Adipose tissue (tissue), 3 donors: ENCODE results near the gene YAP1. TPM values are rescaled to one million over a fixed set of nuclear protein-coding genes. Genes with fewer than 3 reads are reported as not detected.

Experiments used
- H3K27ac ChIP-seq: one replicate; pipeline ENCODE4 v1.5.1; 2013; ENCODE audit warnings: low read depth, low read length
- WGBS, 3 donors: extraction: QIAGEN DNeasy Blood & Tissue Kit; methylation state at CpG; one replicate each; pipeline ENCODE4 v1.1.7; 2013; 5-methylcytosine and 5-hydroxymethylcytosine counted together
- polyA plus RNA-seq, 3 donors: library from polyadenylated mRNA; stranded (reverse); fragments of 200-250 nt; gene quantifications; one replicate each; pipeline ENCODE4 v1.2.3, GENCODE V29; 2013
- donor health status: healthy with polysubstance abuse.
- donor health status: Bipolar disorder and iron deficiency.
- donor health status: healthy.

YAP1 gene
- polyA plus RNA-seq, 3 donors: 10.8 to 53.1 (median 36.2) TPM

GRCh38 chr11:102114032-102114431 is 3.8 kb downstream of the YAP1 start:
- H3K27ac ChIP-seq: no peak overlapping the region

GRCh38 chr11:102115557-102115956 is 5.3 kb downstream of the YAP1 start:
- H3K27ac ChIP-seq: no peak overlapping the region

More at GRCh38 chr11:102114032-102114431, 3.8 kb downstream of the YAP1 start:
- WGBS, 3 donors: 70 to 85% (median 78%) methylated on average over 4 of the region's 4 CpGs

DNA sequence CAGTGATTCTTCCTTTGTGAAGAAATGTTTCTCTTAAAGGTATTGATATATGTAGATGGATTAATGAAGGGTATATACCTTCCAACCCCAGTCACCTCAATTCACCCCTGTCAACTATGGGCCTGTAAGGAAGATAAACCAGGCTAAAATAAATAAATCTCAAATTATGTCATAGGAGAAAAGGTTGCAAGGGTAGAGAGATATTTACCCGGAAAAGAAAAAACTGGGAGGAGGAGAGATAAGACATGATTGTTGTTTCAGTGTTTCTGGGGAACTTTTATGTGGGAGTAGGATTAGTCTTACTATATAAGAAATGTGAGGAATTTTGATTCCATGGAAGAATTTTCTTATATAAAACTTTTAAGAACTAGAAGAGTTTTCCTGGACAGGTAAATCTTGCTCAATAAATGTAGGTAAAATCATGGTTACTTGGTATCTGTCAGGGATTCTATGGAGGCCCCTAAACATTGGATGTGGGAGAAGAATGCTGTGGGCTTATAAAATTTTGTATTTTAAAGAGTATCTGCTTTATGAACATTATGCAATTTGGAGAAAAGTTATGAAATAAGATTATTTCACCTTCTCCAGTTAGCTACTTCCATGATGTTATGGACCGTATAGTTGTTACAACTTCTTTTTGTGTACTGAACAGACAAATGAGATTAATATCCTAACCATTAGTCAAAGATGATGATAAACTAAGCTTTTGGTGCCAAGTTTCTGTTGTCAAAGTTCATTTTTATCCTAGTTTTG is 6.4 kb downstream of the YAP1 start:
- 39 to 56% (median 42%) methylated on average over 2 of the region's 2 CpGs for WGBS, 3 donors
- H3K27ac ChIP-seq: no peak overlapping the region

DNA sequence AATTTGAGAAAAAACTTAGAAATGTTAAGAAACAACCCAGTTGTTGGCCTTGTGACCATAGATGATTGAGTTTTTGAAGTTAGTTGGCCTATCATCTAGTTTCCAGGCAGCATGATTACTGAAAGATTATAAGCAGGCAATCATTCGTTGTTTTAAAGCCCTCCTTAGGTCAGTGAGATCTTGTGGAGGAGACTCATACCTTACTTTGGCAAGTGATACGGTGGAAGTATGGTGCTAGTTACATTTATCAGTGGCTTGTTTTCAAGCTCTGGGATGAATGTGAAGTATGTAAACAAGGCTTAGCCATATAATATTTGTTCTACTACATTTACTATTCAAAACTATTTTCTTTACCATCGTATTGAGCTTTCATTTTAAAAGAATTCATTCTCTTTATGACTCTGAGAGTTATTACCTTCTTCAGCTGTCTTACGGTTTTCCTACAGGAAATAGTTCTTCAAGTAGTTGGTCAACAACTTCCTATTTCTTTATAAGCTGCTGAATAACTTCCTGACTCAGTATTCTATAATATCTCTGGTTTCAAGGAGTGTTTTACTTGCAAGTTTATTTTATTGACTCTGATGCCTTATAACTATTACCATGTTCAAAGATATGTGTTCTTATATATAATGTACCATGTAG is 7.3 kb downstream of the YAP1 start:
- no peak overlapping the region for H3K27ac ChIP-seq
- WGBS, 3 donors: 22 to 42% (median 27%) methylated on average over 4 of the region's 4 CpGs

DNA sequence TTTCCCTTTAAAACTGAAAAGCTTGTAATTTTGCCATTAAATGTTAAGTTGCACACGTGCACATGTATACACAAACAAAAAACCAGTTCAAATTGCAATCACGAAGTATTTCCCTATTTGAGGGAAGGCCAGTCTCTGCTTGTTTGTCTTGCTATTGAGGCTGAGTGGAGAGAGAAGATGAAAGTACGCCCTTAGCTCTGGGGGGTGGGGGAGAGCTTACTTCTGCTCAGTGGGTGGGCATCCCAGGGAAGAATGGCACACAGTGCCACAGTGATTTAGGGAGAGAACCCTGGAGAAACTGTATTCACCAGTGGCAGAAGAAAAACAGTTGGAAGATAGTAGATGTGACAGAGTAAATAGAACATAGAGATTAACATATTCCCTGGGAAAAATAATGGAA is 8.7 kb downstream of the YAP1 start:
- no peak overlapping the region for H3K27ac ChIP-seq
- 53 to 56% (median 55%) methylated on average over 3 of the region's 3 CpGs for WGBS, 3 donors

DNA sequence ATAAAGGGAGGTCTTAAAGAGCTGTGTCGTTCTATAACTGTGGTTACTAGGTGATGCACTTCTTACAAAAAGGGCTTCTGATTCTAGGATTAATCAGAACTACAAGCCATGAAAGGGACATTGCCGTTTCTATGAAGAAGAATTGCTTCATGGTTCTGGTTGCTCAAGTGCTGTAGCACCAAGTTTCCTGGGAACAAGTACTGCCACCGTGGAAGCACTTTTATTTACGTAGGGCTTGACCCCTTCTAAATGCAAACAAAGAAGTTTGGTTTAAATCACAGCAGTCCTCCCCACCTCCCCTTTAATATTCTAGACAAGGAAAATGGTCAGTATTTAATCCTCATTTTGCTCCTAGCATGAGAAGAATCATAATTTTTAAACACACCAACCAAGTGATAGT is 9.8 kb downstream of the YAP1 start:
- 39 to 57% (median 46%) methylated on average over 4 of the region's 4 CpGs for WGBS, 3 donors
- no peak overlapping the region for H3K27ac ChIP-seq

GRCh38 chr11:102120437-102120973 is 10.3 kb downstream of the YAP1 start:
- WGBS, 3 donors: 61 to 64% (median 61%) methylated on average over 3 of the region's 3 CpGs
- H3K27ac ChIP-seq: no peak overlapping the region

DNA sequence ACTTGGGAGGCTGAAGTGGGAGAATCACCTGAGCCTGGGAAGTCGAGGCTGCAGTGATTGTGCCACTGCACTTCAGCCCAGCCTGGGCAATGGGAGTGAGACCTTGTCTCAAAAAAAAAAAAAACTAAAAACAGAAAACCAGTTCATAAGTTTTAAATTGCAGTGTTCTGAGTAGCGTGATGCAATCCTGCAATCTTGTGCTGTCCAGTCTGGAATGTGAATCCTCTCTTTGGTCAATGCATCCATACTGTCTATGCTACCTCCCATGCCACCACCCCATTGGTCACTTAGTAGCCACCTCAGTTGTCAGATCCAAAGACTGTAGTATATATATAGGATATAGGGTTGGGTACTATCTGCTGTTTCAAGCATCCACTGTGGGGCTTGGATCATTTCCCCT is 11.1 kb downstream of the YAP1 start:
- no peak overlapping the region for H3K27ac ChIP-seq
- 78 to 93% (median 91%) methylated on average over 2 of the region's 2 CpGs for WGBS, 3 donors

DNA sequence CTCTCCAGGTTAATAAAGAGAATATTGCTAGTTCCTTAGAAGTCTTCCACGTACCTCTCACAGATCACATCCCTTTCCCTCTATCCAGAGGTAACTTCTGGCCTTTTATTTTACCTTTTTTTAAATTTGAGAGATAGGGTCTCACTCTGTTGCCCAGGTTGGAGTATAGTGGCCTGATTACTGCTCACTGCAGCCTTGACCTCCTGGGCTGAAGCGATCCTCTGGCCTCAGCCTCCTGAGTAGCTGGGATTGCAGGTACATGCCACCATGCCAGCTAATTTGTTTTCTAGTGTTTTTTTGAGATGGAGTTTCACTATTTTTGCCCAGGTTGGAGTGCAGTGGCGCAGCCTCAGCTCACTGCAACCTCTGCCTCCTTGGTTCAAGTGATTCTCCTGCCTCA is 24.4 kb downstream of the YAP1 start:
- H3K27ac ChIP-seq: no peak overlapping the region
- WGBS, 3 donors: 90 to 98% (median 97%) methylated on average over 3 of the region's 3 CpGs

GRCh38 chr11:102135256-102135655 is 25.0 kb downstream of the YAP1 start:
- WGBS, 3 donors: 94 to 95% (median 94%) methylated on average over 2 of the region's 2 CpGs

DNA sequence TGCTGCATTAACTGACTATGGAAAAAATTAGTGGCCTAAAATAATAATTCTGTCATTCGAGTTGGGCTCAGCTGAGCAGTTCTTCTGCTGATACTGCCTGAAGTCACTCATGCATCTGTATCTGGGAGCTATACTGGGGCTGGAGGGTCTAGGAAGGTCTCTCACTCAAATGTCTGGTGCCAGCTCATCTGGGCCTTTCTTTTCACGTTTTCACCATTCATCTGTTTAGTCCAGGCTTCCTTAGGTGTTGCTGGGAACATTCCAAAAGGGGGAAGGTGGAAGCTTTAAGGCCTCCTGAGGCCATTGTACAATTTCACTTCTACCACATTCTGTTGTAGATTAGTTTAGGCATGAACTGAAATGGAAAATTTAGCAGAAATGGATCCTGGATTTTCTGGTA is 28.0 kb downstream of the YAP1 start:
- 85 to 89% (median 89%) methylated on average over 2 of the region's 2 CpGs for WGBS, 3 donors
- no peak overlapping the region for H3K27ac ChIP-seq

More at GRCh38 chr11:102135256-102135655, 25.0 kb downstream of the YAP1 start:
- H3K27ac ChIP-seq: no peak overlapping the region

DNA sequence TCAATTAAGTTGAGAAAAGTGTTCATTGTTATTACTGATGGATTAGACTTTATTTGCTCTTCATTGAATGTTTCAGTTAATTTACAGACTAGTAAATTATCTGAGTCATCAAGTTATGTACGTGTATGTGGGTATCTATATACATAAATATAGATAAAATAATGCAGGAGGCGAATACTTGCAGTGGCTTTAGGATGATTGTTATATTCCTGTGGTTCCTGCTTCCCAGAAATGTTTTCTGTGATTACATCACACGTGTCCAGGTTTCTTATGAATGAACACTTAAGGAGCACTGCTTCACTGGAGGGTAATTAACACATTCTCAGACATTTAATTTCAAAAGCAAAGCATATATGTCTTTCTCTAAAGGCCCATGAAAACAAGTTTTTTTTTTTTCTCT is 28.4 kb downstream of the YAP1 start:
- 74 to 90% (median 76%) methylated on average over 3 of the region's 3 CpGs for WGBS, 3 donors
- no peak overlapping the region for H3K27ac ChIP-seq

- H3K27ac ChIP-seq: no peak overlapping the region
- 32 to 70% (median 38%) methylated on average over 3 of the region's 3 CpGs for WGBS, 3 donors
These were observed 28.8 kb downstream of the YAP1 start for GRCh38 chr11:102139081-102139498.

- H3K27ac ChIP-seq: no peak overlapping the region
- WGBS, 3 donors: 61 to 74% (median 74%) methylated on average over 1 of the region's 1 CpG
These were observed 32.1 kb downstream of the YAP1 start for GRCh38 chr11:102142333-102142732.

DNA sequence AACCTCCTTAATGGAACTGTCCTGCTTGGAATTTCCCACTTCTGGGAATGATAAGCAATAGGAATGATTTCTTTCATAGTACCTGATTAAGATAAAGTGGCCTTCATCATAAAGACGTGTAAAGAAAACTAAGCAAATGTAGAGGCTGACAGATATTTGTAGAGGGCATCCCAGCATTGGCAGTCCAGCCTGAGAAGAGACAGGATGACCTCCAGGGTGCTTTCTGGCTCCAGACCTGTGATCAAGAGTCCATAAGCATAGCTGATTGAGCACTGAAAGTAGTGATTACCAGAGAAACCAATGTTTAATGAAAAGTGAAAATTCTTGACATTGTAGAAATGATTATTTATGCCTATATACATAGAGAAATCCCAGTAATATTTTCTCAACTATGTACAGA is 33.6 kb downstream of the YAP1 start:
- 19 to 60% (median 53%) methylated on average over 1 of the region's 1 CpG for WGBS, 3 donors
- H3K27ac ChIP-seq: no peak overlapping the region

DNA sequence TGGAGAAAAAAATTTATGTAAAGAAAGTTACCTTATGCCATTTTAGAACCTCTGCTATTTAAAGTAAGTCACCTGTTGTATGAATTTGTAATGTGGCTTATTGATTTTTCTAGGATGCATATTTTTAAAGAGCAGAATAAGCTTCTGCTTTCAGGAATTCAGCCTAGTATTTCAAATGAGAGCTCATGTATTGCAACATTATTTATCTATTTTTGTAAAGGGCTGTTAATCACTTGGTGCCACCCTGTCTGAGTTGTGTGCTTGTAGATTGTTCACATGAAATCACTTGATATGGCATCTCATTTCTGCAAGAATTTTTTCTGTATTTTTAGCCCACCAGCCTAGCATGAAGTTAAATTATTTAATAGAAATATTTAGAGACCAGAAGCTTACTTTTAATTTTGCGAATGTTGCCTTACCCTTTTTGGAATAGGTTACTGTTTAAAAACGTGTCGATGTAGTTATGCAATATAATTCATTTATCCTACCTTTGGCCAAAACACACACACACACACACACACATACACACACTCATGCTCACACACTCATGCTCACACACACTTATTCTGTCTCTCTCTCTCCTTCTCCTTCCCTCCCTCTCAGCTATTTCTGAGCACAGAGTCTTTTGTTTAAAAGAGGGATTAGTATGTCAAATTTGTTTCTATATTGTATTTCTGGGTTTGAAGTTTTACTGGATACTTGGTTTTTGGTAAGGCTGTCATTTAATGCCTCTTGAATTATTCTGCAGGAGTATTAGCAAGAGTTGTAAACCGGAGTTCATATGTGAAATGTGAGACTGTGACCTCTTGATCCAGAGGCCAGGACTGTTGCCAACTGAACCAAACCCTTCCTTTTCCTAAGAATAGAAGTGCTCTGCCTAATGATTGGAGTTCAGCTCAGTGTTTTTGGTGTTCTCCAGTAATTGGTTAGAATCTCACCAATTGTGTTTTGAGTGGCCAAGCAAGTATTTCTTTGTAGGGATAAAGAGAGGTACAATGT is 34.4 kb downstream of the YAP1 start:
- no peak overlapping the region for H3K27ac ChIP-seq
- 31 to 44% (median 42%) methylated on average over 4 of the region's 4 CpGs for WGBS, 3 donors

DNA sequence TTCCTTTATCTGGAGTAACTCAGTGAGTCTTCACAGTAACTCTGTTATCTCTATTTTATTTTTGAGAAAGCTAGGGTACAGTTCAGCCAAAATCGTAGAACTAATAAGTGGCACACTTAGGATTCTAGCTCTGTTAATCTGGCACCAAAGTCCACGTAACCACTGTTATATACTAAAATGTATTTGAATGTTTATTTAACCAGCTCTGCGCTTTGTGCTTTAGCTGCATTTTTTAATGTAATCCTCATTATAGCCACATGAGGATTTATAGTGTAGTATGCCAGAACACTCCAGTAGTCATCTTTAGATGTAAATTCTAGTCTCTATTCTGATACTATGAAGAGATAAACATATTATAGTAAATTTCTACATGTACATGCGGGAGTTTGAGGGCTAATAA is 36.8 kb downstream of the YAP1 start:
- no peak overlapping the region for H3K27ac ChIP-seq

GRCh38 chr11:102147632-102148031 is 37.4 kb downstream of the YAP1 start:
- no peak overlapping the region for H3K27ac ChIP-seq
- 72 to 89% (median 77%) methylated on average over 2 of the region's 2 CpGs for WGBS, 3 donors

More for the DNA sequence above, 36.8 kb downstream of the YAP1 start:
- WGBS, 3 donors: 78 to 85% (median 81%) methylated on average over 4 of the region's 4 CpGs

GRCh38 chr11:102148059-102148458 is 37.8 kb downstream of the YAP1 start:
- no peak overlapping the region for H3K27ac ChIP-seq
